Activated T-helper 1 cell treated with anti-CD3 and anti-CD28 coated beads, Interleukin-2, amount 50 U/mL, for 16 hours (primary cell): Measurements from ENCODE around the gene GNG7.
"Not testable (repeated sequence)": the region's sequence is repeated elsewhere in the genome, so short reads cannot be mapped to it uniquely, and the experiment has no call there.

Experiments used
- DNase-seq, 2 donors: peaks; one replicate each; pipeline ENCODE4 v3.0.0-alpha.2; 2020; ENCODE audit warnings: low read depth in 1 of 2, low spot score in 1 of 2

The GNG7 gene

GRCh38 chr19:2518856-2519255, 183.6 kb downstream of the GNG7 start:
- DNase-seq = not testable (repeated sequence)

- no peak for DNase-seq
These were observed 184.5 kb downstream of the GNG7 start for GRCh38 chr19:2517881-2518601.

GRCh38 chr19:2516727-2517126, 185.8 kb downstream of the GNG7 start:
- no peak for DNase-seq

- DNase-seq = no peak
These were observed 187.4 kb downstream of the GNG7 start for GRCh38 chr19:2514981-2515518.

- DNase-seq = no peak
These were observed 189.7 kb downstream of the GNG7 start for GRCh38 chr19:2512523-2513431.

GRCh38 chr19:2511991-2512390, 190.5 kb downstream of the GNG7 start:
- DNase-seq = no peak

- no peak for DNase-seq
These were observed 190.9 kb downstream of the GNG7 start for GRCh38 chr19:2511570-2511969.

- no peak for DNase-seq
These were observed 193.4 kb downstream of the GNG7 start for GRCh38 chr19:2509096-2509495.

GRCh38 chr19:2507109-2507508, 195.4 kb downstream of the GNG7 start:
- no peak for DNase-seq

- not testable (repeated sequence) for DNase-seq
These were observed 195.8 kb downstream of the GNG7 start for GRCh38 chr19:2506656-2507055.

GRCh38 chr19:2503521-2504109, 198.9 kb downstream of the GNG7 start:
- peak; percentile 39 to 51 for DNase-seq

GRCh38 chr19:2500841-2501261, 201.6 kb downstream of the GNG7 start:
- DNase-seq = no peak

- no peak for DNase-seq
These were observed 202.3 kb downstream of the GNG7 start for GRCh38 chr19:2500156-2500555.

GRCh38 chr19:2497186-2497585, 205.3 kb downstream of the GNG7 start:
- no peak for DNase-seq

GRCh38 chr19:2495651-2496316, 206.7 kb downstream of the GNG7 start:
- no peak for DNase-seq

GRCh38 chr19:2495130-2495641, 207.3 kb downstream of the GNG7 start:
- no peak for DNase-seq

- peak; percentile 28 to 45 for DNase-seq
These were observed 207.9 kb downstream of the GNG7 start for GRCh38 chr19:2494447-2495129.

GRCh38 chr19:2494084-2494446, 208.4 kb downstream of the GNG7 start:
- no peak for DNase-seq

GRCh38 chr19:2493448-2493847, 209.0 kb downstream of the GNG7 start:
- DNase-seq = not testable (repeated sequence)

GRCh38 chr19:2492870-2493269, 209.6 kb downstream of the GNG7 start:
- DNase-seq = no peak
